HEK293 (cell line): Measurements from ENCODE around the gene ACSS1.

ENCODE experiments used
- CTCF ChIP-seq: fragments of 450-650 bp; formaldehyde crosslinking; IDR thresholded peaks from 2 replicates; pipeline ENCODE4 v1.5.1; 2016; ENCODE audit warnings: missing biosample characterization, missing genetic modification characterization
- YY1 ChIP-seq: fragments of 450-650 bp; formaldehyde crosslinking; IDR thresholded peaks from 2 replicates; pipeline ENCODE4 v1.5.1; 2018; ENCODE audit warnings: missing biosample characterization, missing genetic modification characterization
- ZNF221 ChIP-seq: fragments of 450-650 bp; formaldehyde crosslinking; IDR thresholded peaks from 2 replicates; pipeline ENCODE4 v1.5.1; 2017; ENCODE audit warnings: missing biosample characterization, missing genetic modification characterization, borderline replicate concordance
- ZNF274 ChIP-seq, 2 experiments: fragments of 200-500 bp in 1 of 2; fragments of 450-650 bp in 1 of 2; sonication (Bioruptor generic) in 1 of 2; formaldehyde crosslinking in 1 of 2; IDR thresholded peaks; 2 replicates each; pipeline versions ENCODE4 v1.5.1 to v1.6.1; 2014 to 2016; ENCODE audit warnings: borderline replicate concordance in 1 of 2, inconsistent platforms in 1 of 2, low read length in 1 of 2, missing biosample characterization in 1 of 2, missing genetic modification characterization in 1 of 2
- ZNF768 ChIP-seq: fragments of 450-650 bp; formaldehyde crosslinking; IDR thresholded peaks from 2 replicates; pipeline ENCODE4 v1.5.1; 2018; ENCODE audit warnings: missing biosample characterization, mild to moderate bottlenecking, missing genetic modification characterization
- ZXDB ChIP-seq: fragments of 450-650 bp; formaldehyde crosslinking; IDR thresholded peaks from 2 replicates; pipeline ENCODE4 v1.5.1; 2016; ENCODE audit warnings: missing biosample characterization, missing genetic modification characterization

- TF ChIP-seq ZNF768 (tag by site-specific recombination), result no peak
- no peak for TF ChIP-seq ZXDB (tag by site-specific recombination)
- no peak for TF ChIP-seq ZNF221
- TF ChIP-seq CTCF, result no peak
- TF ChIP-seq ZNF274 (IDR thresholded peaks at IDR 0.05; ENCODE audit: low read length), result no peak
- TF ChIP-seq ZNF274 (tag by site-specific recombination; IDR thresholded peaks at IDR 0.05; ENCODE audit: borderline replicate concordance), result no peak
- no peak for TF ChIP-seq YY1 (tag by site-specific recombination)
Measured at GRCh38 chr20:24962182-24962492, 95.8 kb downstream of the ACSS1 start.
